GM19467 (cell line): Measurements from ENCODE around the gene SLC48A1.

ENCODE experiments used
- ATAC-seq: cut with Tn5 transposase; IDR thresholded peaks from one replicate; pipeline ENCODE4 v1.9.1; 2021; ENCODE audit warnings: mild to moderate bottlenecking, moderate library complexity; ENCODE audit not compliant: unreplicated experiment

SLC48A1 gene

DNA sequence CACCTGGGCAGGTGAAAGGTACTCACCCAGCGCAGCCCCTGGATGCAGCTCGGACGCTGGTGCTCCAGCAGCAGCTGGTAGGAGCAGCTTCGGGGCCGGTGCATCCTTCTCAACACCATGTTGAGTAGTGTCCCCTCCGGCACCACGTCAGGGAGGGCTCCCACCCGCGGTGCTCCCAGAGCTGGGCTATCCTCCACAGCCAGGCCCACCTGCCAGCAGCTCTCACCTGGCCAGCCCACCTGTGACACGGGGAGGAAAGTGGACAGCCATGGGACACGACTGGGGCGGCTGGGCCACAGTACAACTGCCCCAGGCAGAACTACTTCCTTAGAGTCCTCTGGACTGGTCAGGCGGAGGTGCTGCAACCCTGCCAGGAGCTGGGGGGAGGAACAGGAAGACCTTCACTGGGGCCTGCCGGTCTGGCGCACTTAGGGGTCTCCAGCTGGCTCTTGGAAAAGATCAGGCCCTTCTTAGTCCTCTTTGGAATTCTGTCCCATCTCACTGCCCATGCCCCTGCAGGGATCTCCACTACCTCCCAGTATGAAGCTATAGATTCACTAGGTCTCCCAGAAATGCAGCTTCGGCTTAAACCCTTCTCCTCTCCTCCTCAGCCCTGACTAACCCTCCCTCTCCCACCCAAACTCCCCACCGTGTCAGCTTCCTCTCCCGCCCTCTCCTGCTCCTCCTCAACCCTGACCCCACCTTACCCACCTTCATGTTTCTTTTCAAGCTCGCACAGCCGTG lies 15.0 kb upstream of the SLC48A1 start:
- no peak for ATAC-seq

DNA sequence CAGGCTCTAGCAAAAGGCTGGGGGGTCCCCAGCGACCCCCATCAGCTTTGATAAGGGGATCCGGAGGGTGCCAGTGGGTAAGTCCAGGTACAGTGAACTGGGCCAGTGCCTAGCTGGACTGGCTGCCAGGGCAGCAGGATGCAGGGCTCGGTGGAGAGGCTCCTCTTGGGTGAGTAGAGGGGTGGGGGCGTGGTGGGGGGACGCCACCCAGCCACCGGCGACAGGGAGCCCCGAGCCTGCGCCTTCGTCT lies 14.5 kb upstream of the SLC48A1 start:
- ATAC-seq, result no peak

DNA sequence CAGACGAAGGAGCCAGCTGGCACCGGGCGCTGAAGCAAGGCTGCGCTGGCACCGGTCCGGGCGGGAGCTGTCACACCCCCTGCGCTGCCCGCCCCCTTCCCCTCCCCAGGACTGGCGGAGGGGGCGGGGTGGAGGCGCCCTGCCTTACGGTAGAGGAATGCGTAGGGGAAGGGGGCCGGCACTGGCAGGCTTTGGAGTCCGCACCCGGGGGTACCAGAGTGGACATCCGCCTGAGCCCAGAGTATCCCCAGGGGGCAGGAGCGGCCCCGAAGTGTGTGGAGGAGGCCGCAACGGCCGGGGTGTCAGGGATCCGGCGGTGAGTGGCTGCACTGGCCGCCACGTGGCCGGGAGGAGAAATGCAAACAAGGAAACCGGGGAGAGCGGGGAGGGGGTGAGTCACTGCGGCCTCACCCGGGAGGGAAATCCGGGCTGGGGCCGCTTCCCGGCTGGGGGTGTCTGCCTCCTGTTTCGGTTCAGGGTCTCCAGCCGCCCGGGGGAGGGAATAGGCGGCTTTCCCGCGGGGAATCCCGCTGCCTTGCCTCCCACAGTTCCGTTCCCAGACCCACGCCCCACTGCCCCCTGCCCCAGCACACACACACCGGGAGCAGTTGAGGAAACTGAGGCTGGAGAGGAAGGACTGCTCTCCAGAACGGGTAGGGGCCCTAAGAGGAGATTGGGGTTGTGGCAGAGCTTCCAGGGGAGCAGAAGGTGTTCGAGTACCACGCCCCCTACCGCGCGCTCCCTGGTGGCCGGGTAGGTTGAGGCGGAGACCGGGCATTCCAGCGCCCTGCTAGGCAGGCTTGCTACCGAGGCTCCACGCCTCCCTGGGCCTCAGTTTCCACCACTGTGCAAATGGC lies 14.0 kb upstream of the SLC48A1 start, which contains the start of gene RAPGEF3:
TSS of gene RAPGEF3 (minus strand) at position 47 of the 857 bp plus-strand sequence. CDS start 324 bp downstream, outside the sequence.
- ATAC-seq, result peak; percentile 51

DNA sequence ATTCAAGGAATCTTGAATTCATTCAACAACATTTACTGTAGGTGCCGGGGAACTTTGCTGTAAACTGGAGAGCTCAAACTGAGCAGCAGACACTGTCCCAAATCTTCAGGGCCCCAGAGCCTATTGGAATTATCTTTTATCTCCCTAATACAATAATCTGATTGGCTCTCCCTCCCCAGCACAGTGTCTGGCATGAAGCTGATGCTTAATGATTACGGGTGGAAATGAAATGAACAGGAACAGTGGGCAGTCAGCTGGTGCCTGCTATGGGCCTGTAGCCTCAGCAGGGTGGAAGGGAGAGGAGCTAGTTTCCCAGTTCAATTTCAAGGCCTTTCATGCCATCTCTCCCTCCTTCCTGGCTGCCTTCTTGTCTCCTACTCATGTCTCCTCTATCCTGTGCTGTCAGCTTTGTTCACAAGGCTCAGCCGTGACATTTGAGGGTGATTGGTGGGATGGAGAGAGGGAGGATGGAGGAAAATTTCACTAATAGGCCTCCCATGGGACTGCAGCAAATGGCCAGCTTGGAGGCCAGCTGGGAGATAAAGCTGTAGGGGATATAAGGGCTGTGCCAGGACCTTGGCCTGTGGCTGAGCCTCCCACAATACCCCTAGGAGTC lies 10.1 kb upstream of the SLC48A1 start:
- ATAC-seq, result no peak

DNA sequence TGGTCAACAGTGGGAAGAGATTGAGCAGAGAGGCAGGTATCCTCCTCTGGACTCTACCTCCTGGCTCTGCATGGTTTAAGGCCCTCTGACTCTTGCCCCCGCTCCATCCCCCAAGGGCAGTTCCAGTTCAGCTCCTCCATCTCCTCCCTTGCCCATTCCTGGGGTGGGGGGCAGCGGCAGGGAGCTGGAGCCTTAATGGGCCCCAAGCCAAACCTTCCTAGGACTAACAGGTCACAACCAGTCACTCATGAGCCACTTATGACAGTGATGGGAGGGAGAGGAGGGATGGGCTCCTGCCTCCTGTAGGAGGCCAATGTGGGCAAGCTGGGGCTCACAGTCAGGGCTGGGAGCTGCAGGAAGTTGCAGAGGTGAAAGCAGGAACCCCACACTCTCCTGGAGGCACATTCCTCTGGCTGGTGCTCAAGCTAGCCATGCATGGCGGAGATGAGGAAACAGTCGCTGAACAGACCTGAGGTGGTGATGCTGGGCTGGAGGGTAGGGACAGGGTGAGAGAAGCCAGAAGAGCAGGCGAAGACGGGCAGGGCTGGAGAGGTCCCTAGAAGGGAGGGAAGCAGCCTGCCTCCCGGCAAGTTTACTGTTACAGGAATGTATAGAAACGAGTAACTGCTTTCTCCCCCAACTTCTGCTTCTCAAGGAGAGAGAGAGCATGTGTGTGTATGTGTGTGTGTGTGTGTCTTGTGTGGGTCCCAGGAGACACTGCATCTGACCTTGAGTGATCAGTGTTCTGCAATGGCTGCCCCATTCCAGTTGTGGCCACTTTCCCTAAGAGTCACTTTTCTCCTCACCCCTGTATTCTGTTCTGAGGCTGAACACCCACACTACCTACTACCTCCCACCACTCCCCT lies 9.3 kb upstream of the SLC48A1 start:
- ATAC-seq, result no peak

DNA sequence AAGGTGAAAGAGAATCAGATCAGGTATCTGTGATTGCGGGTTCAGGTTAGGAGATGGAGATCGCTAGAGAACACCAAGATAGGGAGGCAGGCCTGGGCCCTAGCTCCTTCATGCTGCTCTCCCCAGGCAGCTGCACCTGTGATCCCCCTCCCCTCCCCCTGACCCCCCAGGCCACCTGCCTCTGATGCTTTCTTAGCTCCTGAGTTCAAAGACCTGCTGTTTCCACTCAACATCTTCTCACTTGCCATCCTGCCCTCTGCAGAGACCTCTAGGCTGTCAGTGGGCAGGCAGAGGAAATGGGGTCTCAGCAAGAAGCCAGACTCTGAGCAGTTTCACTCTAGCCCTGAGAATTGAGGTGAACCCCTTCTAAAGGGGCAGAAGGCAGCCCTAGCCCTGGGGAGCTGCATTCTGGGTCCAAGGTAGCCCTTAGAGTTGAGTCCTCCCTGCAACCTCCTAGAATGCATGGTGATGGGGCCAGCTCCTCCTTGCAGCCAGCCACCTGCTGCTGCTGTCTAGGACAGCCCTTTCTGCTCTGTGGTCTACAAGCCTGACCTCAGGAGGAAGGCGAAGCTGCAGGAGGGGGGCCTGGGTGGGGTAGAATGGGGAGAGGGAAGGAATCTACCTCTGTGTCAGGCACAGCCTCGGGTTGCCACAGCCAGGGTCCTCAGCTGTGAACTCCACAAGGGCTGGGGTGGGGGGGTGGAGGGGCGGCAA lies 6.4 kb upstream of the SLC48A1 start:
- no peak for ATAC-seq

DNA sequence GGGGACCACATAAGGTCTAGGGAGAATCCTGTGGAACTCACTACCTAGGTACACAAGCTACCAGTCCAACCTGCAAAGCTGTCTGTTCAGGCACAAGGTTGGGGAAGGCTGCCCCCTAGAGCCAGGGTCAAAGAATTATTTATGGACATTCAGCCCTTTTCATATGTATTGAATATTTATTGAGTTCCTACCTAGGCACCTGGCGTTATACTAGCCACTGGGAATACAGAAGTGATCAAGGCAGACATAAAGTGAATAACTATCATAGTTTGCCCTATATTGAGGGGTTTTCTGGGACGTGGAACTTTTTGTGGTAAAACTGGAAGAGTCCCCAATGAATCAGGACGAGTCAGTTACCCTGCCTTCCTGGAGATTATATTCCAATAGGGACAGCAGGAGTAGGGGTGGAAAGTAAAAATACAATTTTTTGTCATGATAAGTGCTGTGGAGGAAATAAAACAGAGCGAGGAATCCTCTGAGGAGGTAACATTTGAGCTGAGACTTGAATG lies 5.8 kb upstream of the SLC48A1 start:
- no peak for ATAC-seq

DNA sequence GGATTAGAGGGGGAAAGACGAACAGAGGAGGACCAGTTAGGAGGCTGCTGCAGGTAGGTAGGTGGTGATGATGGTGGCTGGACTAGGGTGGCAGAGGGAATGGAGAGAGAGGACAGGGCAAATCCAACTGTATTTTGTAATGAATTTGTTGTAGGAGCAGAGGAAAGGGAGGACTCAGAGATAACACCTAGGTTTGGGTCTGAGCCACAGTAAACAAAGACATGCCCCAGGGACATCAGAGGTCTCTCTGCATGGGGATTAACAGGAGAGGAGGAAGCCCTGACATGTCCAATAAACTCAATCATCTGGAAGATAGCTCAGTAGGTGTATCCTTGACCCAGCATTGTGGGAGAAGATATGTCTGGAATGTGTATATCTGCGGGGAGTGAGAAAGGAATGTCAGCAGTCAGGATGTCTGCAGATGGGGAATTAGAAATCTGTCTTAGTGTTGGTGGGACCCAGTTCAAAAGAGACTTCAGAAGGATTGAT lies 4.7 kb upstream of the SLC48A1 start:
- no peak for ATAC-seq

DNA sequence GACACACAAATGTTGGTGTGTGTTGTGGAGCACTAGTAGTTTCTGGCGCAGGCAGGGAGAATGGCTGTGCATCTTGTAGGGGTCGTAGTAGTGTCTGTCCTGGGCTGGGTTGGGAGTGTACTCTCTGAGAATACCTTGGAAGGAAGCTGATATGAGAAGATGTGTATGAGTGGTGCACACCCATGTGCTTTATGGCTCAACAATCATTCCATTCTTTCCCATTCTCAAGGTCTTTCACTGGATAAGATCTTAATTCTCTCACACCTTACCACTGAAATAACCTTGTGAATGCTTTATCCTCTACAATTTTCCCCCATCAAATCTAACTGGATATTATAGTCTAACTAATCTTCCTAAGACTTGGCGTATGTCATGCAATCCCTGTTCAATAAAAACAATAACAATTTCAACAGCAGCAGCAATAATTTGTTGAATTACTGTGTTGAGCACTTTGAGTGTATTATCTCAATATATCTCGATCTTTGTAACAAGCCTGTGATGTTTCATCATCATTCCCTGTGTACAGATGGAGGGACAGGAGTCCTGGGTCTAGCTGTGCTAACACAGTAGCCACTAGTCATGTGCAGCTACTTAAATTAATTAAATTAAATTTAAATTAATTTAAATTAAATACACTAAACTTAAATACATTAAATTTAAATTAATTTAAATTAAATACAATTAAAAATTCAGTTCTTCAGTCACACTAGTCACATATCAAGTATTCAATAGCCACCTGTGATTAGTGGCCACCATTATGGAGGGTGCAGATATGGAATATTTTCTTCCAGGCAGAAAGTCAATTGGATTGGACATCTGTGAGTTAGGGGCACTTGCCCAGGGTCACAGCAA lies 3.6 kb upstream of the SLC48A1 start:
- no peak for ATAC-seq

DNA sequence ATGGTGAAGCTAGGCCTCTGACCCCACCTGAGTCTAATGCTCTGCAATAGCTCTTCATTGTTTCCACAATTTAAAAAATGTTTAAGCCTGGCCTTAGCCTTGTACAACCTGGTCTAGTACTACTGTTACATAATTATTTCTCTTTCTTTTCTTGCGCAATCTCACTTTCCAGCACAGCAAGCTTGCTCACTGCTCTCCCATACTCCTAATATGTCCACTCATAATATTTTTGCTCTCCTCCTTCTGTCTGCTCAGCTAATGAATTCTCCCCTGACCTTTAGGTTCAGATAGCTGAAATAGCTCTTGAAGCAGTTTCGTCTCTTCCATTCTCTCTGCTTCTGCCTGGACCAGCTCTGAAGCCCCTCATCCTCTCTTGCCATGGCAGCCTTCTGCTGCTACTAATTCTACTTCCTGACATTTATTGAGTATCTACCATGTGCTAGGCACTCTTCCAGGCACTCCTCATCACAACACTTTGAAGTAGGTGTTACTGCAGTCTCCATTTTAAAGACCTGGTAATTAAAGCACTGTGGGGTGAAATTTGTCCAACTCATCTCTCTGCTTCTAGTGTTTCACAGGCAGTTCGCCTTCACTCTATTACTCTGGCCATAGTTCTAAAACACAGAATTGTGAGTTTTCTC lies 2.8 kb upstream of the SLC48A1 start:
- no peak for ATAC-seq

DNA sequence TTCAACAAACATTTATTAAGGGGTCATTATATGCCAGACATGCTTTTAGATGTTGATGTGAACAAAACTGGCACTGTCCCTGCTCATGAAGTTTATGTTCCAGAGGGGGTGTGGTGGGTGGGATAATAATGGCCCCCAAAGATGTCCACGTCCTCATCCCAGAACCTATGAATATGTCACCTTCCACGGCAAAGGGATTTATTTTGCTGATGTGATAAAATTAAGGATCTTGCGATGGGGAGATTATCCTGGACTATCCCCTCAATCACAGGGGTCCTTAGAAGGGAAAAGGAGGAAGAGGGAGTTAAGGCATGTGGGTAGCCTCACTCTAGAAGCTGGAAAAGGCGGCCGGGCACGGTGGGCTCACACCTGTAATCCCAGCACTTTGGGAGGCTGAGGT lies 1.7 kb upstream of the SLC48A1 start:
- ATAC-seq, result no peak

DNA sequence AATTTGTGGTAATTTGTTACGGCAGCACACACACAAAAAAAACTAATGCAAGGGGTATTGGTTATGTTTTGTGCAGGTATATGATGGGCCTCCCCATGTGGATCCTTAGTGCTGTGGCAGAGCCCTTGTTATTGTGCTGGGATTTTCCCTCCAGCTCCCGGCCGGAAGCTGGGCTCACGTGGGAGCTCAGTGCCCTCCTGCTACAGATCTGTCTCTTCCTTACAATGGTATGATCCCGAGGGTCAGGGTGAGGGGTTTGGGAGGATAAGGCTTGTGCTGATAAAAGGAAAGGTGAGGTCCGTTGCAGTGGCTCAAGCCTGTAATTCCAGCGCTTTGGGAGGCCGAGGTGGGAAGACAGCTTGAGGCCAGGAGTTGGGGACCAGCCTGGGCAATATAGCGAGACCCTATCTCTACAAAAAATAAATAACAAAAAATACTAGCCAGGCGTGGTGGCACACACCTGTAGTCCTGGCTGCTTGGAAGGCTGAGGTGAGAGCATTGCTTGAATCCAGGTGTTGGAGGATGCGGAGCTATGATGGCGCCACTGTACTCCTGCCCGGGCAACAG lies 861 bp upstream of the SLC48A1 start:
- ATAC-seq, result no peak

DNA sequence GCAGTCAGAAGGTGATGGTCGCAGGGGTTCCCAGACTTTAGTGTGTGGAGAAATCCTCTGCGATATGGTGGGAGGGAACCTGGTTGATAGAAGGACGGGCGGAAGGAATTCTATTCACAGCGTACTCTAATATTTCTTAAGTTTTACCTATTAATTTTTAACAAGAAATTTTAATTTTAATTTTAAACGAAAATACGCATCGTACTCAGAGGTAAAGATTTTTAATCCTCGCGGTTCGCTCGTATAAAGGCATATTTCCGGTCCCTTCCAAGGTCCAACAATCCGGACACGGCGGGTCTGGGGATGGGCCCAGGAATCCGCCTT lies 338 bp upstream of the SLC48A1 start:
- ATAC-seq, result no peak

DNA sequence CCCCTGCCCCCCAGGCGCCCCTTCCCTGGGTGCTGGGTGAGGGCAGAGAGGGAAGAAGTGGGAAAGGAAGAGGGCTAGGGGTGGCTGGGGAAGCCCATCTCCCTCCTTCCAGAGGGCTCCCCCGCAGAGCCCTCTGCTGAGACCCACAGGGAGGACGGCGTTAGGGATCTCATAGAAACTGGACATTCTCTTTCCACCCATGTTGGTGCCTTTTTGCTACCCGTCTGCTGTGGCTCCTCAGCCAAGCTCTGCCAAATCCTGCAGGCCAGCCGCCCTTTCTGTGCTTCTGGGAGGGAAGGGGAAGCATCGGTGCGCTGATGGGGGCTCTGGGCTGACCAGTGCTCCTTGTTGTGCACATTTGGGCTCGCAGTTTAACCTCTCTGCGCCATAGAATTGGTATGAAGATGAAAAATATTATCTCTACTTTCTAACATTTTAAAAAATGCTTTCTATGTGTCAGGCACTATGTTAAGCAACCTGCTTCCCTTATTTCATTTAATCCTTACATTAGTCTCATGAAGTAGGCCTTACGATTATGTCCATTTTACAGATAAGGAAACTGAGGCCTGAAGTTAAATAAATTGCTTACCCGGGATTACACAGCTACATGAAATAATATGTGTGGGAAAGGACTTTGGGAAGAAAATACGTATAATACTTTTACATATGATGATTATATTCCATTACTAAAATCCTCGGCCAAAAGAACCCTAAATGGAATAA lies 981 bp downstream of the SLC48A1 start:
- no peak for ATAC-seq

DNA sequence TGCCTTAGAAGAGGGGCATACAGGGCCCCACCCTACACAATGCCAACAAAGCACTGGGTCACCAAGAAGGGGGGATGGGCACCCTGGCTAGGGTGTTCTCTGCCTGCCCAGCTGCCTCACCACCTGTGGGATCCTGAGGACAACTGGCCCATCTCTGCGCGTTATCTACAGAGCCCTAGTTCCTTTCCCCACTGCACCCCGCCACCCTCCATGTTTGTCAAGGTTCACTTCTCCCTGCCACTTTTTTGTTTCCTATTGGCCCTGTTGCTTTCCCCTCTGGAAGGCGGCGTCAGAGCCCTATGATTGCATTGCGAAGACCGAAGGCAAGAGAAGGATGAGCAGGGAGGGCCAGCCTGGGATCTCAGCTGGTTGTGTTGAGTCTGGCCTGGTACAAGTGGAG lies 1.6 kb downstream of the SLC48A1 start:
- no peak for ATAC-seq

DNA sequence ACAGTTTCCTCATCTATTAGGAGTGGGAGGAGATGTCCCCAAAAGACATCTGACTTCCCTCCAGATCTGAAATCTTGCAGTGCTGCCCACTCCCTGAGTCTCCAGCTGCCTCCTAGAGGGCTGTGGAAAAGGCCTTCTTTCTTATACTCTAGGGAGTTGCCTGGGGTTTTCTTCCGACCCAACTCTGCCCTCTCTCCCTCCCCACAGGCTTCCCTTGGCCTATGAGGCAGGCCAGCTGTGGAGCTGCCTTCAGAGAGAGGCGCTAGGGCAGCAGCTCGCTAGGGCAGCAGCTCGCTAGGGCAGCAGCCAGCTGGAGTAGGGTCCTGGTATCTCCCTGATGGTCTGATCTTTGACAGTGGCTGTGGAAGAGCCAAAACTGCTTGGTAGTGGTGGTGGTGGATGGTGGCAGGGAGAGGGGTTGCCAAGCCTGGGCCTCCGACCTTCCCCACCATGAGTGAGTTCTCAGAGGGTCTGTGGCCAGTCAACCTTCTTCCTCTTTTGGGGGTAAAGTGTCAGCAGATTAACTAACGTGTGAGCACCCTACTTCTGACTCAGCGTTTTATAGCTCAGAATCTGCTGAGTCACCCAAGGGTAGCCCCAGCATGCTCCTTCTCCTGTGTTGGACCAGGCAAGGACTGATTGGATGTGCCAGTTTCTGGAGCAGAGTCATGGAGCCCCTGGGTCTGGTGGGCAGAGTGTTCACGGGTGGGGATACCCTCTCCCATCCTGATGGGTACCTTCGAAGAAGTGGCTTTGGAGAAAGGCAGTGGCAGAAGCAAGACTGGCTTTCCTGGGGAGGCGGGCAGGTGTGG lies 2.3 kb downstream of the SLC48A1 start:
- ATAC-seq, result no peak
